A549 (cell line): ENCODE measurements around the gene EIF4G2. TPM values are rescaled to one million over a fixed set of nuclear protein-coding genes. Genes with fewer than 3 reads are reported as not detected.

ENCODE experiments used
- ATAC-seq, 2 experiments: fragments of 200-7000 bp in 1 of 2; fragments of >200 bp in 1 of 2; cut with Nextera tagmentation in 1 of 2; cut with Tn5 transposase in 1 of 2; 3 replicates each; pipeline versions ENCODE4 v1.8.0 to v1.9.1; 2018 to 2020; ENCODE audit warnings: mild to moderate bottlenecking in 1 of 2, moderate library complexity in 1 of 2
- CTCF ChIA-PET: fragments of 300-600 bp; sonication (Branson Sonifier 250); formaldehyde crosslinking; extraction: SDS; loops from one replicate; lab custom pipeline; 2021; ENCODE audit warnings: antibody characterized with exemption, inconsistent platforms; lab: Yijun Ruan, JAX
- POLR2A ChIA-PET: fragments of 350-600 bp; formaldehyde crosslinking; extraction: SDS; loops from one replicate; lab custom pipeline; 2021; ENCODE audit warnings: antibody characterized with exemption, inconsistent platforms; lab: Yijun Ruan, JAX
- DNase-seq, 2 experiments: peaks; one replicate each; pipeline versions ENCODE4 v3.0.0 to v3.0.0-alpha.2; 2011 to 2016; ENCODE audit warnings: low read depth in 1 of 2, low spot score in 1 of 2
- FAIRE-seq: peaks from 2 replicates; lab custom pipeline; 2011; peaks lifted over from hg19 to GRCh38; lab: Jason Lieb, UNC
- H3K27ac ChIP-seq, 2 experiments: fragments of >200 bp; sonication (Bioruptor Twin); formaldehyde crosslinking; 3 replicates each; pipeline ENCODE4 v1.5.1; 2016 to 2017
- H3K4me1 ChIP-seq: fragments of >200 bp; sonication (Bioruptor Twin); formaldehyde crosslinking; 3 replicates; pipeline ENCODE4 v1.6.1; 2016
- H3K4me2 ChIP-seq: fragments of >200 bp; sonication (Bioruptor Twin); formaldehyde crosslinking; 3 replicates; pipeline ENCODE4 v1.6.1; 2016
- H3K4me3 ChIP-seq: fragments of >200 bp; sonication (Bioruptor Twin); formaldehyde crosslinking; 3 replicates; pipeline ENCODE4 v1.5.1; 2016
- H3K9me3 ChIP-seq: fragments of >200 bp; sonication (Bioruptor Twin); formaldehyde crosslinking; 3 replicates; pipeline ENCODE4 v1.6.1; 2016
- CEBPB ChIP-seq, 2 experiments: fragments of >200 bp in 1 of 2; sonication (Bioruptor Twin) in 1 of 2; formaldehyde crosslinking in 1 of 2; IDR thresholded peaks; 2 replicates each; pipeline ENCODE4 v1.6.1; 2012 to 2016
- EHF ChIP-seq: fragments of 250-450 bp; sonication (Bioruptor Pico); IDR thresholded peaks from 2 replicates; pipeline ENCODE4 v1.5.0; 2020; ENCODE audit warnings: mild to moderate bottlenecking
- ESRRA ChIP-seq: fragments of 150-350 bp; IDR thresholded peaks from 2 replicates; pipeline ENCODE4 v1.6.1; 2014; ENCODE audit warnings: mild to moderate bottlenecking, low read length, borderline replicate concordance
- HEYL ChIP-seq: fragments of 250-450 bp; sonication (Bioruptor Pico); IDR thresholded peaks from 2 replicates; pipeline ENCODE4 v1.8.0; 2021; ENCODE audit warnings: mild to moderate bottlenecking, moderate library complexity
- HOXA7 ChIP-seq: fragments of 250-450 bp; sonication (Bioruptor Pico); IDR thresholded peaks from 2 replicates; pipeline ENCODE4 v1.5.0; 2020; ENCODE audit warnings: mild to moderate bottlenecking, moderate library complexity
- HOXB5 ChIP-seq: fragments of 250-450 bp; sonication (Bioruptor Pico); IDR thresholded peaks from 2 replicates; pipeline ENCODE4 v1.5.0; 2020; ENCODE audit warnings: mild to moderate bottlenecking, moderate library complexity
- JUN ChIP-seq, 2 experiments: fragments of >200 bp; sonication (Bioruptor Twin); formaldehyde crosslinking; IDR thresholded peaks; 2 replicates in 1 of 2; 3 replicates in 1 of 2; pipeline ENCODE4 v1.6.1; 2016 to 2017
- JUNB ChIP-seq: fragments of >200 bp; sonication (Bioruptor Twin); formaldehyde crosslinking; IDR thresholded peaks from 2 replicates; pipeline ENCODE4 v1.6.1; 2016
- KDM5A ChIP-seq: fragments of 200-600 bp; sonication (generic); IDR thresholded peaks from 2 replicates; pipeline ENCODE4 v1.6.1; 2016; ENCODE audit warnings: antibody characterized with exemption, mild to moderate bottlenecking
- NR3C1 ChIP-seq: fragments of >200 bp; sonication (Bioruptor Twin); formaldehyde crosslinking; IDR thresholded peaks from 3 replicates; pipeline ENCODE4 v1.6.1; 2017
- PHF8 ChIP-seq: fragments of 200-600 bp; sonication (generic); IDR thresholded peaks from 2 replicates; pipeline ENCODE4 v1.6.1; 2016; ENCODE audit warnings: low read depth, mild to moderate bottlenecking, antibody characterized with exemption, moderate library complexity, borderline replicate concordance
- POLR2A ChIP-seq: IDR thresholded peaks from 2 replicates; pipeline ENCODE4 v1.6.1; 2012; ENCODE audit warnings: mild to moderate bottlenecking, low read length
- RARB ChIP-seq: fragments of 250-450 bp; sonication (Bioruptor Pico); IDR thresholded peaks from 2 replicates; pipeline ENCODE4 v1.8.0; 2021; ENCODE audit warnings: mild to moderate bottlenecking, moderate library complexity
- RCOR1 ChIP-seq: fragments of 150-350 bp; IDR thresholded peaks from 2 replicates; pipeline ENCODE4 v1.6.1; 2014; ENCODE audit warnings: antibody characterized with exemption, low read length, low read depth
- RFX5 ChIP-seq: fragments of 450-650 bp; IDR thresholded peaks from 2 replicates; pipeline ENCODE4 v1.7.1; 2014; ENCODE audit warnings: antibody characterized with exemption, mild to moderate bottlenecking, moderate library complexity
- RNF2 ChIP-seq: fragments of 200-600 bp; sonication (generic); IDR thresholded peaks from 2 replicates; pipeline ENCODE4 v1.6.1; 2016; ENCODE audit warnings: low read depth, mild to moderate bottlenecking, antibody characterized with exemption, moderate library complexity, borderline replicate concordance
- SMC3 ChIP-seq: fragments of >200 bp; sonication (Bioruptor Twin); formaldehyde crosslinking; IDR thresholded peaks from 3 replicates; pipeline ENCODE4 v1.6.1; 2018; ENCODE audit warnings: inconsistent platforms
- SREBF2 ChIP-seq: fragments of 450-650 bp; IDR thresholded peaks from 2 replicates; pipeline ENCODE4 v1.6.1; 2014; ENCODE audit warnings: mild to moderate bottlenecking, moderate library complexity
- ZSCAN20 ChIP-seq: fragments of 250-450 bp; sonication (Bioruptor Pico); IDR thresholded peaks from 2 replicates; pipeline ENCODE4 v1.8.0; 2022; ENCODE audit warnings: mild to moderate bottlenecking, moderate library complexity
- WGBS: methylation state at CpG from one replicate; pipeline ENCODE4 v1.1.6; 2017; ENCODE audit errors: missing lambda C conversion rate; 5-methylcytosine and 5-hydroxymethylcytosine counted together
- polyA plus RNA-seq, 4 experiments: library from polyadenylated mRNA; depleted of rRNA in 3 of 4; stranded (reverse); fragments of >200 nt; fragmentation: RNase III in 1 of 4; extraction: RNeasy Plus Mini Kit Qiagen cat#74134 plus additional on column Dnase treatment in 1 of 4; gene quantifications; 2 replicates in 3 of 4; 3 replicates in 1 of 4; pipeline ENCODE4 v1.2.3, GENCODE V29; 2011 to 2017
- TF ChIP-seq, protein P1 (sequence below): fragments of 250-450 bp; sonication (Bioruptor Pico); IDR thresholded peaks from 2 replicates; pipeline ENCODE4 v1.5.0; 2021; ENCODE audit warnings: mild to moderate bottlenecking, moderate library complexity, borderline replicate concordance
- TF ChIP-seq, protein P2 (sequence below): IDR thresholded peaks from 2 replicates; pipeline ENCODE4 v1.6.1; 2012
- TF ChIP-seq, protein P3 (sequence below): IDR thresholded peaks from 2 replicates; pipeline ENCODE4 v1.6.1; 2012; ENCODE audit warnings: low read depth, borderline replicate concordance
- TF ChIP-seq, protein P4 (sequence below): fragments of >200 bp; sonication (Bioruptor Twin); formaldehyde crosslinking; IDR thresholded peaks from 2 replicates; pipeline ENCODE4 v1.6.1; 2016
- TF ChIP-seq, protein P5 (sequence below): fragments of 150-350 bp; IDR thresholded peaks from 2 replicates; pipeline ENCODE4 v1.6.1; 2014; ENCODE audit warnings: low read depth, mild to moderate bottlenecking, low read length
- TF ChIP-seq, protein P6 (sequence below): fragments of >200 bp; sonication (Bioruptor Twin); formaldehyde crosslinking; IDR thresholded peaks from 3 replicates; pipeline ENCODE4 v1.5.1; 2016

EIF4G2 gene
- polyA plus RNA-seq, 2 of the 4 experiments (the other 2 are of a cell fraction) = 901 to 1,171 TPM

DNA sequence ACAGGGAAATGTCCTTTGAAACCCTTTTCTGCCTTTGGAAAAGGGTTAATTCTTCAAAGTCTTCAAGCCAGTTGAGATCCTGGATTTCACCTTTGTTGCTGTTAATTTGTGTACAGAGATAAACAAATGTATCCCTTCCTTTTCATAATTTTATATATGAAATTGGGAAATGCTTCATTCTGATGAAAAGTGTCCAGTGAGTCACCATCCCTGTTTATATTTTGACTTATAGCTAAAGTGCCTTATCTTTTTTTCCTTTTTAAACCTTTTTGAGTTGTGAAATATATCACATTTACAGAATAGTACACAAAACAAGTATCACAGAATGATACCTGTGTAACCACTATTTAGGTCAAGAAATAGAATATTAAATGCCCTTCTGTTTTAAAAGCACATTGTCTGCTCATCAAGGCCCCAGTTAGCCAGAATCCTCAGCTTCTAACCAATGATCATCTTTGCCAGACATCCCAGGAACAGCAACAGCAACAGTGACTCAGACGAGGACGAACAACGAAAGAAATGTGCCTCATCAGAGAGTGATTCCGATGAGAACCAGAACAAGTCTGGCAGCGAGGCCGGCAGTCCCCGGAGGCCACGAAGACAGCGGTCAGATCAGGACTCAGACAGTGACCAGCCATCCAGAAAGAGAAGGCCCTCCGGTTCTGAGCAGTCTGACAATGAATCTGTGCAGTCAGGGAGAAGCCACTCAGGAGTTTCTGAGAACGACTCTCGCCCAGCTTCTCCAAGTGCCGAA, 30.3 kb downstream of the EIF4G2 start (continued):
- no peak for TF ChIP-seq SREBF2

DNA sequence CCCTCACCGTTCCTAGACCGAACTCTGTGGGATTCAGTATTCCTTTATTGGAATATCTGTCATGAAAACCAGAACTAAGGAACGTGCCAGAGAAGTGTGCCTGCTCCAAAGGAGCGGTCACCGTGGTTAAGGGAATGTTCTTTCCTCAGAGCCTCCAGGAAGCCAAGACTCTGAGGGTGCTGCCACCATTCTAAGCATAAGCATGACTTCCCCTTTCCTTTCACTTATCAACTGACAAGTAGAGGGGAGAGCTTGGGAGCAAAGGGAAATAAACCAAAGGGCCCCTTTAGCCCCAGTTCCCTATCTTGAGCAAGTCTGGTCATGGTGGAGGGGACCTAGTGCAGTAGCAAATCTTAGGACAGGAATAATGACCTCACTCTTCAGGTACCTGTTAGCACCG, 30.9 kb downstream of the EIF4G2 start:
- Histone ChIP-seq H3K4me3 (no peak overlapping the region), H3K4me1 (no peaks in the 10 kb centered on the region), H3K9me3 (no peaks in the 10 kb centered on the region), H3K27ac (no peak overlapping the region), H3K4me2 (no peak overlapping the region)
- 82% methylated on average over 6 of the region's 6 CpGs for WGBS
- no peak for DNase-seq
- ATAC-seq = no peak
- FAIRE-seq = no peak
- CTCF ChIA-PET = interaction anchor here (0.6 to 0.7 kb wide), 2 partner anchors 237 to 245 kb away, joined by 3 read pairs; partner anchors contain the start of gene RNF141
- POLR2A ChIA-PET = no interaction called here
- no peak for TF ChIP-seq HOXA7 (CRISPR knock-in tag)
- no peak for TF ChIP-seq ZSCAN20
- no peak for TF ChIP-seq HOXB5 (CRISPR knock-in tag)
- no peak for TF ChIP-seq SMC3

DNA sequence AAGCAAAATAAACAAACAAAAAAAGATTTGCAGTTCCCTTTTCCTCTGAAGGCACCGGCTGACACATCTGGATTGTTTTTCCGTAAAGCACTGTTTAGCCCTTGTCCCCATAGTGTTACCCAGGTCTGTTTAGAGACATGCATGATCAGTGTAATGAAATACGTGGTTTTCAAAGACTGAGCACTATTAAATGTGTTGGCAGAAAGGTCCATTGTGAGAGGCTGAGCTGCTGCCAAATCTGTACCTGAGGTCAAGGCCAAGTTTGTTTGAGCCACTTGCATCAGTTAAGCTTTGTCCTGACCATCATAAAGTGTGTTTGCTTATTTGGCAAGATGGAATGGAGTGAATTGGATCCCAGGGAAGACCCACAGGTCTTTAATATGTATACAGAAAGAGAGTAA, 31.3 kb downstream of the EIF4G2 start:
- ChIA-PET POLR2A (no interaction called here), CTCF (interaction anchor here (0.7 kb wide), 1 partner anchor 237 kb away, joined by 3 read pairs; the partner anchor contains the start of gene RNF141)
- WGBS = 91% methylated on average over 3 of the region's 3 CpGs
- Histone ChIP-seq H3K4me1 (no peaks in the 10 kb centered on the region), H3K27ac (no peak overlapping the region), H3K4me3 (no peak overlapping the region), H3K4me2 (no peak overlapping the region), H3K9me3 (no peaks in the 10 kb centered on the region)
- no peak for ATAC-seq
- no peak for DNase-seq
- FAIRE-seq = no peak
- TF ChIP-seq, protein P1, sequence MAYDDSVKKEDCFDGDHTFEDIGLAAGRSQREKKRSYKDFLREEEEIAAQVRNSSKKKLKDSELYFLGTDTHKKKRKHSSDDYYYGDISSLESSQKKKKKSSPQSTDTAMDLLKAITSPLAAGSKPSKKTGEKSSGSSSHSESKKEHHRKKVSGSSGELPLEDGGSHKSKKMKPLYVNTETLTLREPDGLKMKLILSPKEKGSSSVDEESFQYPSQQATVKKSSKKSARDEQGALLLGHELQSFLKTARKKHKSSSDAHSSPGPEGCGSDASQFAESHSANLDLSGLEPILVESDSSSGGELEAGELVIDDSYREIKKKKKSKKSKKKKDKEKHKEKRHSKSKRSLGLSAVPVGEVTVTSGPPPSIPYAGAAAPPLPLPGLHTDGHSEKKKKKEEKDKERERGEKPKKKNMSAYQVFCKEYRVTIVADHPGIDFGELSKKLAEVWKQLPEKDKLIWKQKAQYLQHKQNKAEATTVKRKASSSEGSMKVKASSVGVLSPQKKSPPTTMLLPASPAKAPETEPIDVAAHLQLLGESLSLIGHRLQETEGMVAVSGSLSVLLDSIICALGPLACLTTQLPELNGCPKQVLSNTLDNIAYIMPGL (CRISPR knock-in tag) = no peak
- TF ChIP-seq RARB (CRISPR knock-in tag) (no peak), POLR2A (no peak), KDM5A (no peak), JUN (IDR thresholded peaks at IDR 0.05) (no peak), ESRRA (no peak), NR3C1 (no peak), RFX5 (no peak), JUNB (no peak), SMC3 (no peak)
- TF ChIP-seq, protein P2, sequence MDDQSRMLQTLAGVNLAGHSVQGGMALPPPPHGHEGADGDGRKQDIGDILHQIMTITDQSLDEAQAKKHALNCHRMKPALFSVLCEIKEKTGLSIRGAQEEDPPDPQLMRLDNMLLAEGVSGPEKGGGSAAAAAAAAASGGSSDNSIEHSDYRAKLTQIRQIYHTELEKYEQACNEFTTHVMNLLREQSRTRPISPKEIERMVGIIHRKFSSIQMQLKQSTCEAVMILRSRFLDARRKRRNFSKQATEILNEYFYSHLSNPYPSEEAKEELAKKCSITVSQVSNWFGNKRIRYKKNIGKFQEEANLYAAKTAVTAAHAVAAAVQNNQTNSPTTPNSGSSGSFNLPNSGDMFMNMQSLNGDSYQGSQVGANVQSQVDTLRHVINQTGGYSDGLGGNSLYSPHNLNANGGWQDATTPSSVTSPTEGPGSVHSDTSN = no peak
- TF ChIP-seq, protein P3, sequence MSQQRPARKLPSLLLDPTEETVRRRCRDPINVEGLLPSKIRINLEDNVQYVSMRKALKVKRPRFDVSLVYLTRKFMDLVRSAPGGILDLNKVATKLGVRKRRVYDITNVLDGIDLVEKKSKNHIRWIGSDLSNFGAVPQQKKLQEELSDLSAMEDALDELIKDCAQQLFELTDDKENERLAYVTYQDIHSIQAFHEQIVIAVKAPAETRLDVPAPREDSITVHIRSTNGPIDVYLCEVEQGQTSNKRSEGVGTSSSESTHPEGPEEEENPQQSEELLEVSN = no peak
- TF ChIP-seq, protein P4, sequence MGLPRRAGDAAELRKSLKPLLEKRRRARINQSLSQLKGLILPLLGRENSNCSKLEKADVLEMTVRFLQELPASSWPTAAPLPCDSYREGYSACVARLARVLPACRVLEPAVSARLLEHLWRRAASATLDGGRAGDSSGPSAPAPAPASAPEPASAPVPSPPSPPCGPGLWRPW = no peak

DNA sequence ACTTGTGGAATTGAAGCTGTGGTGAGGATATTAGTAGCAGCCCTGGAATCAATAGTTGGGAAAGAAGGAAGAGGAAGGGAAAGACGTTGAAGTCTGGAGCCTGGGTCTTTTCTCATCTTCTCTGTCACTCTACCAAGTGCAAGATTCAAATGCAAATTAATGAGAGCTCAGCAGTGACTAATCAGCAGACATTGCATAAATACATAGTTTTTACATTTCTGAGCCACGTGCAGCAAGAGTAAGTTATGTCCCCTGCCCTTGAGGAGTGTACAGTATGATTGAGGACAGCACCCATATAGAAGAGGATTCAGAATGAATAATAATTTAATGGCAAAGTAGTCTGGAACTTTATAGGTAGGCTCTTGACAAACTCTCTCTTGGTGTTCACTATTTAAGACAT, 33.9 kb downstream of the EIF4G2 start:
- DNase-seq (no peak), ATAC-seq (no peak), FAIRE-seq (no peak)
- ChIA-PET CTCF (interaction anchor here (1.1 to 1.8 kb wide), 2 partner anchors 16 to 1013 kb away, joined by 3 to 4 read pairs; no protein-coding TSS in a partner anchor), POLR2A (no interaction called here)
- 89% methylated on average over 2 of the region's 2 CpGs for WGBS
- Histone ChIP-seq H3K4me3 (no peak overlapping the region), H3K27ac (no peak overlapping the region), H3K4me2 (no peak overlapping the region), H3K9me3 (no peaks in the 10 kb centered on the region), H3K4me1 (no peaks in the 10 kb centered on the region)
- TF ChIP-seq POLR2A = no peak
- TF ChIP-seq RARB (CRISPR knock-in tag) = no peak
- no peak for TF ChIP-seq ZSCAN20
- no peak for TF ChIP-seq PHF8
- TF ChIP-seq EHF = no peak
- TF ChIP-seq, protein P5, sequence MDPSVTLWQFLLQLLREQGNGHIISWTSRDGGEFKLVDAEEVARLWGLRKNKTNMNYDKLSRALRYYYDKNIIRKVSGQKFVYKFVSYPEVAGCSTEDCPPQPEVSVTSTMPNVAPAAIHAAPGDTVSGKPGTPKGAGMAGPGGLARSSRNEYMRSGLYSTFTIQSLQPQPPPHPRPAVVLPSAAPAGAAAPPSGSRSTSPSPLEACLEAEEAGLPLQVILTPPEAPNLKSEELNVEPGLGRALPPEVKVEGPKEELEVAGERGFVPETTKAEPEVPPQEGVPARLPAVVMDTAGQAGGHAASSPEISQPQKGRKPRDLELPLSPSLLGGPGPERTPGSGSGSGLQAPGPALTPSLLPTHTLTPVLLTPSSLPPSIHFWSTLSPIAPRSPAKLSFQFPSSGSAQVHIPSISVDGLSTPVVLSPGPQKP = no peak
- no peak for TF ChIP-seq RCOR1
- TF ChIP-seq HOXB5 (CRISPR knock-in tag) = no peak
- TF ChIP-seq, protein P4 = no peak
- TF ChIP-seq JUN (IDR thresholded peaks at IDR 0.05) = no peak
- no peak for TF ChIP-seq HEYL (CRISPR knock-in tag)
- TF ChIP-seq RNF2 = no peak
- TF ChIP-seq, protein P6, sequence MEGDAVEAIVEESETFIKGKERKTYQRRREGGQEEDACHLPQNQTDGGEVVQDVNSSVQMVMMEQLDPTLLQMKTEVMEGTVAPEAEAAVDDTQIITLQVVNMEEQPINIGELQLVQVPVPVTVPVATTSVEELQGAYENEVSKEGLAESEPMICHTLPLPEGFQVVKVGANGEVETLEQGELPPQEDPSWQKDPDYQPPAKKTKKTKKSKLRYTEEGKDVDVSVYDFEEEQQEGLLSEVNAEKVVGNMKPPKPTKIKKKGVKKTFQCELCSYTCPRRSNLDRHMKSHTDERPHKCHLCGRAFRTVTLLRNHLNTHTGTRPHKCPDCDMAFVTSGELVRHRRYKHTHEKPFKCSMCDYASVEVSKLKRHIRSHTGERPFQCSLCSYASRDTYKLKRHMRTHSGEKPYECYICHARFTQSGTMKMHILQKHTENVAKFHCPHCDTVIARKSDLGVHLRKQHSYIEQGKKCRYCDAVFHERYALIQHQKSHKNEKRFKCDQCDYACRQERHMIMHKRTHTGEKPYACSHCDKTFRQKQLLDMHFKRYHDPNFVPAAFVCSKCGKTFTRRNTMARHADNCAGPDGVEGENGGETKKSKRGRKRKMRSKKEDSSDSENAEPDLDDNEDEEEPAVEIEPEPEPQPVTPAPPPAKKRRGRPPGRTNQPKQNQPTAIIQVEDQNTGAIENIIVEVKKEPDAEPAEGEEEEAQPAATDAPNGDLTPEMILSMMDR = no peak
- no peak for TF ChIP-seq CEBPB (IDR thresholded peaks at IDR 0.05)
